PC-3 (cell line): ENCODE results near the gene TOP3A.

ENCODE experiments used
- EZH2 ChIP-seq: fragments of 300-600 bp; sonication (generic); IDR thresholded peaks from one replicate; pipeline ENCODE4 v1.6.1; 2017; ENCODE audit warnings: antibody characterized with exemption, mild to moderate bottlenecking, low read length; ENCODE audit not compliant: unreplicated experiment
- EZH2phosphoT487 ChIP-seq: fragments of 300-600 bp; sonication (generic); IDR thresholded peaks from 2 replicates; pipeline ENCODE4 v1.6.1; 2018; ENCODE audit warnings: mild to moderate bottlenecking, antibody characterized with exemption, low read length, borderline replicate concordance
- TF ChIP-seq, protein P1 (sequence below): fragments of 300-600 bp; sonication (generic); conservative IDR thresholded peaks from 2 replicates; pipeline ENCODE4 v1.5.1; 2017; ENCODE audit warnings: antibody characterized with exemption, low read depth, mild to moderate bottlenecking, low read length

DNA sequence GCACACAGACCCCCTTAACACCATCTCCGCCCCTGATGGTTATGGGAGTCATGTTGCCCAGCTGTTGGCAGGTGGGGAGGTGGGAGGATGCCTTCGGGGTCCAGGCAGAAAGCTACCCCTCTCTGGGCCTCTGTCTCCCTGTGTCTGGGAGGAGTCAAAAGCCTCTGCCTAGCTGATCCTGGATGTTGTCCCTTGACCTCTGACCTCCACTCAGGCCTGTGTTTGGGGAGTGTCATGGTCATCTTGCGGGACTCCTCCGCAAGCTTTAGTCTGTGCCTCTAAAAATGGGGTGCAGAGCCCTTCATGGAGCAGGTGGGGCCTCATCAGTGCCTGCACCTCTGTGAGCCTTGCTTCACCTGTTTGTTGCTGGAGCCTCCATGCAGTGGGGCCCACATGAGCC, 85.5 kb downstream of the TOP3A start:
- TF ChIP-seq EZH2 (no peak), EZH2phosphoT487 (no peak)
- TF ChIP-seq, protein P1, sequence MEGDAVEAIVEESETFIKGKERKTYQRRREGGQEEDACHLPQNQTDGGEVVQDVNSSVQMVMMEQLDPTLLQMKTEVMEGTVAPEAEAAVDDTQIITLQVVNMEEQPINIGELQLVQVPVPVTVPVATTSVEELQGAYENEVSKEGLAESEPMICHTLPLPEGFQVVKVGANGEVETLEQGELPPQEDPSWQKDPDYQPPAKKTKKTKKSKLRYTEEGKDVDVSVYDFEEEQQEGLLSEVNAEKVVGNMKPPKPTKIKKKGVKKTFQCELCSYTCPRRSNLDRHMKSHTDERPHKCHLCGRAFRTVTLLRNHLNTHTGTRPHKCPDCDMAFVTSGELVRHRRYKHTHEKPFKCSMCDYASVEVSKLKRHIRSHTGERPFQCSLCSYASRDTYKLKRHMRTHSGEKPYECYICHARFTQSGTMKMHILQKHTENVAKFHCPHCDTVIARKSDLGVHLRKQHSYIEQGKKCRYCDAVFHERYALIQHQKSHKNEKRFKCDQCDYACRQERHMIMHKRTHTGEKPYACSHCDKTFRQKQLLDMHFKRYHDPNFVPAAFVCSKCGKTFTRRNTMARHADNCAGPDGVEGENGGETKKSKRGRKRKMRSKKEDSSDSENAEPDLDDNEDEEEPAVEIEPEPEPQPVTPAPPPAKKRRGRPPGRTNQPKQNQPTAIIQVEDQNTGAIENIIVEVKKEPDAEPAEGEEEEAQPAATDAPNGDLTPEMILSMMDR, result no peak
